Astrocyte of the cerebellum (primary cell): ENCODE measurements around the gene FLT1.

Experiments
- DNase-seq: peaks from one replicate; pipeline ENCODE4 v3.0.0-alpha.2; 2011; ENCODE audit warnings: low read depth
- H3K4me3 ChIP-seq: 2 replicates; pipeline ENCODE4 v1.5.1; 2011; ENCODE audit warnings: mild to moderate bottlenecking, low read depth, low read length, moderate library complexity
- CTCF ChIP-seq: IDR thresholded peaks from 2 replicates; pipeline ENCODE4 v1.5.1; 2012; ENCODE audit warnings: low read length, low read depth, moderate library complexity, mild to moderate bottlenecking; ENCODE audit errors: missing control alignments
- in situ Hi-C: cut with HindIII; loops from 2 replicates; pipeline ENCODE4 v1.10.0; 2017; ENCODE audit warnings: low sequenced_read_pairs

The FLT1 gene

GRCh38 chr13:28411831-28412353, 83.0 kb downstream of the FLT1 start:
- DNase-seq = no peak
- no peak for TF ChIP-seq CTCF
- in situ Hi-C loops = no loop called here
- no peak overlapping the region for H3K4me3 ChIP-seq

- no peak for TF ChIP-seq CTCF
- no peak overlapping the region for H3K4me3 ChIP-seq
- no peak for DNase-seq
- in situ Hi-C loops = no loop called here
These were observed 84.8 kb downstream of the FLT1 start for GRCh38 chr13:28410096-28410495.

GRCh38 chr13:28409648-28410047, 85.3 kb downstream of the FLT1 start:
- in situ Hi-C loops = no loop called here
- no peak overlapping the region for H3K4me3 ChIP-seq
- no peak for DNase-seq
- TF ChIP-seq CTCF = no peak

- DNase-seq = no peak
- in situ Hi-C loops = no loop called here
These were observed 86.1 kb downstream of the FLT1 start for GRCh38 chr13:28408863-28409262.

GRCh38 chr13:28408235-28408848, 86.6 kb downstream of the FLT1 start:
- TF ChIP-seq CTCF = no peak
- no peak for DNase-seq
- H3K4me3 ChIP-seq = no peak overlapping the region
- in situ Hi-C loops = no loop called here

More at GRCh38 chr13:28408863-28409262, 86.1 kb downstream of the FLT1 start:
- no peak for TF ChIP-seq CTCF
- H3K4me3 ChIP-seq = no peak overlapping the region

- no peak for TF ChIP-seq CTCF
- H3K4me3 ChIP-seq = no peak overlapping the region
- no peak for DNase-seq
- in situ Hi-C loops = no loop called here
These were observed 88.1 kb downstream of the FLT1 start for GRCh38 chr13:28406733-28407266.
